Colonic mucosa (tissue), 4 donors: Measurements from ENCODE around the gene SNAPC5. TPM values are rescaled to one million over a fixed set of nuclear protein-coding genes. Genes with fewer than 3 reads are reported as not detected.

ENCODE experiments used
- DNase-seq: peaks from one replicate; pipeline ENCODE4 v3.0.0-alpha.2; 2020
- H3K27ac ChIP-seq: fragments of 200-600 bp; one replicate; pipeline ENCODE4 v1.8.0; 2021
- H3K27me3 ChIP-seq: fragments of 200-600 bp; one replicate; pipeline ENCODE4 v1.8.0; 2021
- H3K36me3 ChIP-seq: fragments of 200-600 bp; one replicate; pipeline ENCODE4 v1.8.0; 2021
- H3K4me1 ChIP-seq: fragments of 200-600 bp; one replicate; pipeline ENCODE4 v1.8.0; 2021; ENCODE audit warnings: mild to moderate bottlenecking
- H3K4me3 ChIP-seq: fragments of 200-600 bp; one replicate; pipeline ENCODE4 v1.8.0; 2021
- H3K9ac ChIP-seq, 2 donors: one replicate each; pipeline ENCODE4 v1.7.0; 2013; ENCODE audit warnings: control low read depth in 2 of 2, low read depth in 2 of 2, low read length in 2 of 2
- H3K9me3 ChIP-seq: fragments of 200-600 bp; one replicate; pipeline ENCODE4 v1.8.0; 2021
- intact Hi-C: fragments of 100-400 bp; cut with DNase I; formaldehyde crosslinking; loops from one replicate; pipeline ENCODE4 v1.14.1; 2022
- total RNA-seq, 2 donors: library from RNA; stranded (reverse); fragmentation: NEBNext Ultra II Directional in 1 of 2; extraction: Animal tissue kit (Norgen Biotek cat#: 25700) in 1 of 2; gene quantifications; one replicate each; pipeline ENCODE4 v1.2.1, GENCODE V29; 2021
- TF ChIP-seq, protein P1 (sequence below): fragments of 200-600 bp; IDR thresholded peaks from one replicate; pipeline ENCODE4 v1.8.0; 2022; ENCODE audit warnings: antibody characterized with exemption, mild to moderate bottlenecking
- donor health status: healthy.
- donor health status: DM: no; HTN: no; CAD: no.
- donor health status: DM: no; HTN: no; CAD: no.

SNAPC5 gene
- total RNA-seq, 2 donors from 2014 or later = 17.2 to 21.3 TPM

DNA sequence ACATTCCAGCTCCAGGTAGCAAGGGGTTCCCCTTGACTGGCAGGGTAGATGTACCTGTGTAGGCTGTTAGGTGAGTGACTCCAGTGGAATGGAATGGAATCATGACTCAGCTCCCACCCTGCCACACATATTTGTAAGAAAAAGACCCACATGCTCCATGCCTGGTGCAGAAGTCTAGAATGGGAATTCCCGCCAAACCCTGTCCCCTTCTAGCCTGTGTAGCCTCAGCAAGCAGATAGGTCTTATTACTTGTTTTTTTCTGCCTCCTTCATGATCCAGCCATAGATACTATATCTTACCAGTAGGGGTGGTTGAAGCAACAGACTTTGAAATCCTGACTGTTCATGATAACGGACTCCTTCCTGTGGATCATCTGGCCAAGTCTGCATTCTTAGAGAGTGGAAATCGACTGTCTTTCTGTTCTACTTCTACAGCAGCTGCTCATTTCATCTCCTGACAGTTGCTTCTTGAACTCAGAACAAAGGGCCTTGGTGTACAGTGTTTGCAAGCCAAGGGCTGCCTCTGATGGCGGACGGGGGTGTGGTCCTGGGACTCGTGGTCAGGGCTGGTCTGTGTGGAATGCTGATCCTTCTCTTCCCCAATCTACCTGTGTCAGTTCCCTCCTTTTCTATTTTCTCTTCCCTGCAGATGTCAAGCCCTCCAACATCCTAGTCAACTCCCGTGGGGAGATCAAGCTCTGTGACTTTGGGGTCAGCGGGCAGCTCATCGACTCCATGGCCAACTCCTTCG is 16.3 kb downstream of the SNAPC5 start:
- no peak overlapping the region for H3K4me3 ChIP-seq
- H3K9me3 ChIP-seq = no peaks in the 10 kb centered on the region
- H3K27me3 ChIP-seq = no peaks in the 10 kb centered on the region
- H3K27ac ChIP-seq = no peak overlapping the region
- no peaks in the 10 kb centered on the region for H3K4me1 ChIP-seq
- H3K36me3 ChIP-seq = no peaks in the 10 kb centered on the region
- no peak for DNase-seq
- no peak overlapping the region for H3K9ac ChIP-seq
- intact Hi-C loops = no loop called here
- TF ChIP-seq, protein P1, sequence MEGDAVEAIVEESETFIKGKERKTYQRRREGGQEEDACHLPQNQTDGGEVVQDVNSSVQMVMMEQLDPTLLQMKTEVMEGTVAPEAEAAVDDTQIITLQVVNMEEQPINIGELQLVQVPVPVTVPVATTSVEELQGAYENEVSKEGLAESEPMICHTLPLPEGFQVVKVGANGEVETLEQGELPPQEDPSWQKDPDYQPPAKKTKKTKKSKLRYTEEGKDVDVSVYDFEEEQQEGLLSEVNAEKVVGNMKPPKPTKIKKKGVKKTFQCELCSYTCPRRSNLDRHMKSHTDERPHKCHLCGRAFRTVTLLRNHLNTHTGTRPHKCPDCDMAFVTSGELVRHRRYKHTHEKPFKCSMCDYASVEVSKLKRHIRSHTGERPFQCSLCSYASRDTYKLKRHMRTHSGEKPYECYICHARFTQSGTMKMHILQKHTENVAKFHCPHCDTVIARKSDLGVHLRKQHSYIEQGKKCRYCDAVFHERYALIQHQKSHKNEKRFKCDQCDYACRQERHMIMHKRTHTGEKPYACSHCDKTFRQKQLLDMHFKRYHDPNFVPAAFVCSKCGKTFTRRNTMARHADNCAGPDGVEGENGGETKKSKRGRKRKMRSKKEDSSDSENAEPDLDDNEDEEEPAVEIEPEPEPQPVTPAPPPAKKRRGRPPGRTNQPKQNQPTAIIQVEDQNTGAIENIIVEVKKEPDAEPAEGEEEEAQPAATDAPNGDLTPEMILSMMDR = no peak

DNA sequence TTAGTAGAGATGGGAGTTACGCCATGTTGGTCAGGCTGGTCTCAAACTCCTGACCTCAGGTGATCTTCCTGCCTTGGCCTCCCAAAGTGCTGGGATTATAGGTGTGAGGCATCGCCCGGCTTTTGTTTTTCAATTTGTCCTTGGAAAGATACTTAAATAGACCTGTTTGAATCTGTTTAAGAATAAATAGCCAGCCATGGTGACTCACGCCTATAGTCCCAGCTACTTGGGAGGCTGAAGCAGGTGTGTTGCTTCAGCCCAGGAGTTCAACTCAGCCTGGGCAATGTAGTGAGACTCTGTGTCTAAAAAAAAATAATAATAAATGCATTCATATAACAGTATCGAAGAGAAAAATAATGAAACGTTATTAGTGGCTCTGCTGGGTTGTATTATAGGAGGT is 17.3 kb downstream of the SNAPC5 start:
- TF ChIP-seq, protein P1 = no peak
- Histone ChIP-seq H3K36me3 (no peaks in the 10 kb centered on the region), H3K9me3 (no peaks in the 10 kb centered on the region), H3K27me3 (no peaks in the 10 kb centered on the region), H3K9ac (no peak overlapping the region), H3K4me3 (no peak overlapping the region), H3K4me1 (no peaks in the 10 kb centered on the region), H3K27ac (no peak overlapping the region)
- intact Hi-C loops = no loop called here
- DNase-seq = no peak

DNA sequence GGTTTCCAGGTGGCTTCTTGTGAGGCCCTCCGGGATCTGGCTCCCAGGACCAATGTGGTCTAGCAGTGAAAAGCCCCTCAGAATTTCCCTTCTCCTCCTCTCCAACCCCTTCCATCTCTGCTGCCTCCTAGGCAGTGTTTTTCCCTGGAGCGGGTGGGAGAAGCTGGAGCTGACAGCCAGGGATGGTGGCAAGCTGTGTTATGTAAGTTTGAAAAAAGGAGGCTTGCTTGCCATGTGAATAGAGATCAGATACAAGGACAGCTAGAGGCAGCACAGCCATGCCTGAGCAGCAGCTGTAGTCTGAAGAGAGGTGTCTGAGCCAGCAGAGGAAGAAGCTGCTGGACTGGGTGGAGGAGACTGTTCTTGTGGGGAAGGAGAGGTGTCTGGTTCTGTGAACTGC is 20.6 kb downstream of the SNAPC5 start:
- Histone ChIP-seq H3K27me3 (no peaks in the 10 kb centered on the region), H3K9ac (no peak overlapping the region), H3K9me3 (no peaks in the 10 kb centered on the region), H3K4me1 (no peaks in the 10 kb centered on the region), H3K27ac (no peak overlapping the region), H3K36me3 (no peaks in the 10 kb centered on the region), H3K4me3 (no peak overlapping the region)
- TF ChIP-seq, protein P1 = no peak
- intact Hi-C loops = no loop called here
- no peak for DNase-seq

DNA sequence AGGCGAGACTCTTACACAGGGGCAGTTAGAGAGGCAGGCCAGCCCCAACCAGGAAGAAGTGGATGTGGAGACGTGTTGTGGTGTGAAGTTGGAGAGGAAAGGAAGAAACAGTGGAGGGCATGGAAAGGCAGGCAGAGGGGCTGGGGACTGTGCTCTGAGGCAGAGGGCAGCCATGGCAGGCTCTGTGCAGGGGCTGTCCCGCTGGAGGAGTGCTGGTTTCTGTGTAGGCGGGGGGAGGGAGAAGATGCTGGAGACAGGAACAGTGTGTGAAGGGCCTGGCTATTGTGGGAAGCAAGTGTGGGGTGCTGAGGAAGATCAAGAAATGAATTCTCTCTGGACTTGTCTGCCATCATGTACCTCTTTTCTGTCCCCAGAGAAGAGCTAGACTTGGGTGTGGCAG is 21.0 kb downstream of the SNAPC5 start:
- H3K4me1 ChIP-seq = no peaks in the 10 kb centered on the region
- H3K9ac ChIP-seq = no peak overlapping the region
- H3K4me3 ChIP-seq = no peak overlapping the region
- TF ChIP-seq, protein P1 = no peak
- H3K27me3 ChIP-seq = no peaks in the 10 kb centered on the region
- intact Hi-C loops = no loop called here
- H3K36me3 ChIP-seq = no peaks in the 10 kb centered on the region
- DNase-seq = no peak
- no peaks in the 10 kb centered on the region for H3K9me3 ChIP-seq
- H3K27ac ChIP-seq = no peak overlapping the region

DNA sequence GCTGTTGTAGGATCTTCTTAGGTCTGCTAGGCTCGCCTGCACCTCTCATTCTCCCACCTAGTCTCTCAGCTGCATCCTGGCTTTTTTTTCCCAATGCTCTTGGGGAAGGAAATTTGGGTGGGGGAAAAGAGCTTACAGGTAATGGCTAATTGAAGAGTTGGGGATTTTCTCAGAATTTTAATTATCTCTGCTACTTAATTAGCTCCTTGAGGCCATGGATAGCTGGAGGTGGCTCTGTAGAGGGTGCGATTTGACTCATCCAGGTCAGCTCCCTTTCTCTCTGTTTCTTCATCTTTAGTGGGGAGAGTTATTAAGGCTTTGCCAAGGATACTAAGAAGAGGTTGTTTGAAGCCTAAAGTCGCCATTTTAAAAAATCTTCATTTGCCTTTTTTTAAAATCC is 22.6 kb downstream of the SNAPC5 start:
- Histone ChIP-seq H3K27ac (no peak overlapping the region), H3K36me3 (no peaks in the 10 kb centered on the region), H3K4me1 (no peaks in the 10 kb centered on the region), H3K27me3 (no peaks in the 10 kb centered on the region), H3K9me3 (no peaks in the 10 kb centered on the region), H3K9ac (no peak overlapping the region), H3K4me3 (no peak overlapping the region)
- TF ChIP-seq, protein P1 = no peak
- intact Hi-C loops = no loop called here
- no peak for DNase-seq
